ENCODE data around the gene KLHDC4. TPM values are rescaled to one million over a fixed set of nuclear protein-coding genes. Genes with fewer than 3 reads are reported as not detected.
"Not testable (repeated sequence)": the region's sequence is repeated elsewhere in the genome, so short reads cannot be mapped to it uniquely, and the experiment has no call there.

KLHDC4 gene
- total and polyA plus RNA-seq, 12 donors: 7.8 to 31.7 (median 13.5) TPM

DNA sequence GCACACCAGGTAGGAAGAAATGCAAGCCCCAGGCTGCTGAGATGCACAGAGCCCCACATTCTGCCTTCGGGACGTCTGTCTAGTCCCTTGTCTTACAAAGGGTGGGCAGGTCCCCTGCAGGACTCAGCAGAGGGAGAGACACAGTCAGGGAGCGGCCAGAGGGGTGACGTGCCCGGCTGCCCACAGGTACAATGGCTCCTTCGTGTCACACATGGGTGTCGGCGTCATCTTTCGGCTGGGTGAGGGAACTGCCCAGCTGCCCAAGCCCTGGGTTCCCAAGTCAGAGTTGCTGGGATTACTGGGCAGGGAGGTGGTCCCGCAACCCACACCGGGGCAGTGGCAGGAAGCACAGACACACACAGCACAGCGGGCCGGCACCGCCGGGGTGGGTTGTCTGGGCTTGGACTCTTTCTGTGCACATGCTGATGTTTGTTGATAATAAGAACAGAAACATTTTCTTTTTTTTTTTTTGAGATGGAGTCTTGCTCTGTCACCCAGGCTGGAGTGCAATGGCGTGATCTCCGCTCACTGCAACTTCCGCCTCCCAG lies 82.9 kb downstream of the KLHDC4 start:
- peaks cover 0 to 68% (median 30%) of the 10 kb centered on the region in 7 donors for H3K27me3 ChIP-seq
- WGBS, 2 donors: 86 to 92% methylated on average over 18 of the region's 18 CpGs

DNA sequence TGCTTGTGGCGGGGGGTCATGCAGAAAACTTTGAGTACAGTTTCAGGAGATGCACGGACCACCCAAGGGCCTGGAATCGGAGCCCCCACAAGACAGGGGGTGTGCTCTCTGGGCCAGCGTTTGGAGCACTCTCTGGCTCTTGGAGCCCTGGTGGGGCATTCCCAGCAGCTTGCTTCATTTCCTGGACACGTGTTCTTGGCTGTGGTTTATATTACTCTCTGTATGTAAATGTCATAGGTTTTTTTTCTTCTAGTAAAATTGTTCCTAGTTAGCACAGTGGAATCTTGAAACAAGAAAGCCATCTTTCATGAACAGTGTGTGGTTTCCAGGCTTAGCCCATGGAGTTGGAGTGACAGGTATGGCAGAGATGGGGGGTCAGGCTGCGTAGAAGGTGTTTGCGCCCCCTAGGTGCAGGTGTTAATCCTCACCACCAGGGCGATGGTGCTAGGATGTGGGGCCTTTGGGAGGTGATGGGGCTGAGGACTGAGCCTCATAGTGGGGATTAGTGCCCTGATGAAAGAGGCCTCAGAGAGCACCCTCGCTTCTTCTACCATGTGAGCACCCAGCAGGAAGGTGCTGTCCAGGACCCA lies 83.7 kb downstream of the KLHDC4 start:
- TF ChIP-seq, protein P1, sequence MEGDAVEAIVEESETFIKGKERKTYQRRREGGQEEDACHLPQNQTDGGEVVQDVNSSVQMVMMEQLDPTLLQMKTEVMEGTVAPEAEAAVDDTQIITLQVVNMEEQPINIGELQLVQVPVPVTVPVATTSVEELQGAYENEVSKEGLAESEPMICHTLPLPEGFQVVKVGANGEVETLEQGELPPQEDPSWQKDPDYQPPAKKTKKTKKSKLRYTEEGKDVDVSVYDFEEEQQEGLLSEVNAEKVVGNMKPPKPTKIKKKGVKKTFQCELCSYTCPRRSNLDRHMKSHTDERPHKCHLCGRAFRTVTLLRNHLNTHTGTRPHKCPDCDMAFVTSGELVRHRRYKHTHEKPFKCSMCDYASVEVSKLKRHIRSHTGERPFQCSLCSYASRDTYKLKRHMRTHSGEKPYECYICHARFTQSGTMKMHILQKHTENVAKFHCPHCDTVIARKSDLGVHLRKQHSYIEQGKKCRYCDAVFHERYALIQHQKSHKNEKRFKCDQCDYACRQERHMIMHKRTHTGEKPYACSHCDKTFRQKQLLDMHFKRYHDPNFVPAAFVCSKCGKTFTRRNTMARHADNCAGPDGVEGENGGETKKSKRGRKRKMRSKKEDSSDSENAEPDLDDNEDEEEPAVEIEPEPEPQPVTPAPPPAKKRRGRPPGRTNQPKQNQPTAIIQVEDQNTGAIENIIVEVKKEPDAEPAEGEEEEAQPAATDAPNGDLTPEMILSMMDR (IDR thresholded peaks at IDR 0.05): no peak
- DNase-seq (no peak), ATAC-seq (no peak)
- 45 to 56% methylated on average over 9 of the region's 9 CpGs for WGBS, 2 donors
- intact Hi-C loops (cut with DNase I): no loop called here
- H3K4me3 ChIP-seq: no peak overlapping the region
- no peaks in the 10 kb centered on the region for H3K9me3 ChIP-seq
- H3K27ac ChIP-seq: no peak overlapping the region
- no peaks in the 10 kb centered on the region for H3K36me3 ChIP-seq
- peaks cover 0 to 8% (median 0%) of the 10 kb centered on the region in 9 donors for H3K4me1 ChIP-seq
- peaks cover 0 to 60% (median 22%) of the 10 kb centered on the region in 7 donors for H3K27me3 ChIP-seq

More for the DNA sequence above, 82.9 kb downstream of the KLHDC4 start:
- ATAC-seq: no peak
- H3K36me3 ChIP-seq: no peaks in the 10 kb centered on the region
- intact Hi-C loops (cut with DNase I): no loop called here
- no peak for DNase-seq
- H3K4me1 ChIP-seq: peaks cover 0 to 8% (median 0%) of the 10 kb centered on the region in 9 donors
- H3K27ac ChIP-seq: no peak overlapping the region
- no peaks in the 10 kb centered on the region for H3K9me3 ChIP-seq
- TF ChIP-seq, protein P1 (IDR thresholded peaks at IDR 0.05): no peak
- no peak overlapping the region for H3K4me3 ChIP-seq

DNA sequence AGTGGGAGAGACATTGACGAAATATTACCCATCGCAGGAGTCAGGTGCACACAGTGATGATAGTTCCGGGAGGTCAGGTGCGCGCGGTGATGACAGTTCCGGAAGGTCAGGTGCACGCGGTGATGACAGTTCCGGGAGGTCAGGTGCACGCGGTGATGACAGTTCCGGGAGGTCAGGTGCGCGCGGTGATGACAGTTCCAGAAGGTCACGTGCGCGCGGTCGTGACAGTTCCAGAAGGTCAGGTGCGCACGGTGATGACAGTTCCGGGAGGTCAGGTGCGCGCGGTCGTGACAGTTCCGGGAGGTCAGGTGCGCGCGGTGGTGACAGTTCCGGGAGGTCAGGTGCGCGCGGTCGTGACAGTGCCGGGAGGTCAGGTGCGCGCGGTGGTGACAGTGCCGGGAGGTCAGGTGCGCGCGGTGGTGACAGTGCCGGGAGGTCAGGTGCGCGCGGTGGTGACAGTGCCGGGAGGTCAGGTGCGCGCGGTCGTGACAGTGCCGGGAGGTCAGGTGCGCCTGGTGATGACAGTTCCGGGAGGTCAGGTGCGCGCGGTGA lies 84.7 kb downstream of the KLHDC4 start:
- intact Hi-C loops (cut with DNase I): not testable (repeated sequence)
- WGBS, 2 donors: 93 to 94% methylated on average over 60 of the region's 60 CpGs
- H3K27me3 ChIP-seq: peaks cover 0 to 53% (median 22%) of the 10 kb centered on the region in 7 donors

DNA sequence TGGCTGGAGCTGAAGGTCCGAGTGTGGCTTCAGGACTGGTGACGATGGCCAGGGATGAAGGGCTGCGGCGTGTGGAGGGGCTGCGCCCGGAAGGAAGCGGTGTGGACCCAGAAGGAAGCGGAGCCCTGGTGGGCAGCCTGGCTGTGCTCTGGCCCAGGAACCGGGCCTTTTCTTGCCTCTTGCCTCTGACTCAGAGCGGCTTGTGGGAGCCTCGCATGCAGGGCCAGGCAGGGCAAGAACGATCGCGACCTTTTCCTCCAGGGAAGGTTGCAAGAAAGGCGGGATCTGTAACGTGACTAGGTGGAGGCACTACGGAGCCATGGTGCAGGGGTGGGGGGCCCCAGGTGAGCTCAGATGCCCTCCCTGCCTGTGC lies 85.5 kb downstream of the KLHDC4 start:
- no peak overlapping the region for H3K4me3 ChIP-seq
- no peaks in the 10 kb centered on the region for H3K9me3 ChIP-seq
- DNase-seq (no peak), ATAC-seq (no peak)
- TF ChIP-seq, protein P1 (IDR thresholded peaks at IDR 0.05): no peak
- no peak overlapping the region for H3K27ac ChIP-seq
- H3K4me1 ChIP-seq: peaks cover 0 to 8% (median 0%) of the 10 kb centered on the region in 9 donors
- peaks cover 0 to 52% (median 21%) of the 10 kb centered on the region in 7 donors for H3K27me3 ChIP-seq
- H3K36me3 ChIP-seq: no peaks in the 10 kb centered on the region
- intact Hi-C loops (cut with DNase I): no loop called here
- 79 to 81% methylated on average over 17 of the region's 17 CpGs for WGBS, 2 donors

More for the DNA sequence above, 84.7 kb downstream of the KLHDC4 start:
- not testable (repeated sequence) for ATAC-seq, H3K4me3 ChIP-seq, H3K4me1 ChIP-seq, H3K9me3 ChIP-seq, H3K36me3 ChIP-seq, H3K27ac ChIP-seq, DNase-seq

All from heart right ventricle (tissue), 16 donors.